Spleen (tissue), 7 donors: Measurements from ENCODE around the gene MT1X.

Source experiments
- CTCF ChIP-seq, 11 experiments: fragments of 200-600 bp in 7 of 11; fragments of 450-650 bp in 4 of 11; sonication (generic) in 4 of 11; IDR thresholded peaks in 8 of 11; conservative IDR thresholded peaks in 3 of 11; 1 replicate in 7 of 11; 2 replicates in 4 of 11; pipeline versions ENCODE4 v1.4.0 to v1.8.0; 2016 to 2021; ENCODE audit warnings: antibody characterized with exemption in 11 of 11, inconsistent platforms in 4 of 11, mild to moderate bottlenecking in 1 of 11
- POLR2A ChIP-seq, 3 donors: fragments of 450-650 bp; IDR thresholded peaks; one replicate each; pipeline ENCODE4 v1.5.1; 2017; ENCODE audit warnings: antibody characterized with exemption in 3 of 3, mild to moderate bottlenecking in 1 of 3
- donor health status: DM: no; HTN: no; CAD: no; lungs with moderate emphysema.
- donor health status: DM: no; HTN: no; CAD: no.
- donor health status: DM: no; HTN: no; CAD: no.

GRCh38 chr16:56653218-56653617, 29.1 kb upstream of the MT1X start:
- TF ChIP-seq POLR2A (IDR thresholded peaks at IDR 0.05), result no peak
- TF ChIP-seq CTCF (IDR thresholded peaks at IDR 0.05 in 8 of 11, conservative IDR thresholded peaks at IDR 0.05 in 3 of 11), result no peak
